Left colon (tissue), 2 donors: ENCODE results near the gene CFAP57. TPM values are rescaled to one million over a fixed set of nuclear protein-coding genes. Genes with fewer than 3 reads are reported as not detected.

Experiments
- ATAC-seq: fragments of 200-7000 bp; cut with Tn5 transposase; one replicate; pipeline ENCODE4 v1.9.1; 2020; ENCODE audit warnings: mild to moderate bottlenecking, moderate library complexity
- DNase-seq, 2 donors: peaks; one replicate each; pipeline ENCODE4 v3.0.0-alpha.2; 2020
- intact Hi-C, 2 donors: fragments of 100-400 bp; cut with DNase I in 1 of 2; cut with micrococcal nuclease in 1 of 2; formaldehyde crosslinking; loops; one replicate each; pipeline versions ENCODE4 v1.11.2 to v1.14.0; 2022; cut with DNase I, micrococcal nuclease
- total RNA-seq, 2 donors: library from RNA; stranded (reverse); fragmentation: NEBNext Ultra II Directional; extraction: Animal tissue kit (Norgen Biotek cat#: 25700); gene quantifications; one replicate each; pipeline ENCODE4 v1.2.1, GENCODE V29; 2021
- donor health status: DM: no; HTN: no; CAD: no.
- donor health status: DM: yes; HTN: yes; CAD: no.

Gene CFAP57
- total RNA-seq, 2 donors from 2014 or later, result not detected

GRCh38 chr1:43285269-43285990 is 113.3 kb downstream of the CFAP57 start, which contains the start of gene C1orf210:
C1orf210 (minus strand) TSS chr1:43285581; CDS start chr1:43283270, 2,311 bp downstream.
- DNase-seq (peak; percentile 94), ATAC-seq (peak; percentile 85)
- intact Hi-C loops, result no loop called here

GRCh38 chr1:43286115-43286514 is 114.0 kb downstream of the CFAP57 start:
- ATAC-seq (peak; percentile 27), DNase-seq (peak in 1 of 2 donors; percentile 42)
- intact Hi-C loops, result no loop called here

GRCh38 chr1:43286533-43286932 is 114.4 kb downstream of the CFAP57 start:
- DNase-seq, result peak in 1 of 2 donors; percentile 17
- ATAC-seq, result no peak
- intact Hi-C loops, result no loop called here

- intact Hi-C loops, result no loop called here
- no peak for ATAC-seq
- DNase-seq, result peak in 1 of 2 donors; percentile 23
Measured at GRCh38 chr1:43288058-43288784, 116.1 kb downstream of the CFAP57 start.

GRCh38 chr1:43288785-43289706 is 116.9 kb downstream of the CFAP57 start:
- intact Hi-C loops, result no loop called here
- no peak for ATAC-seq
- DNase-seq, result no peak

- intact Hi-C loops, result no loop called here
- DNase-seq, result no peak
- no peak for ATAC-seq
Measured at GRCh38 chr1:43292216-43292615, 120.1 kb downstream of the CFAP57 start.

- DNase-seq (no peak), ATAC-seq (no peak)
- intact Hi-C loops, result no loop called here
Measured at GRCh38 chr1:43292679-43293078, 120.5 kb downstream of the CFAP57 start.

GRCh38 chr1:43293176-43293575 is 121.0 kb downstream of the CFAP57 start:
- no peak for ATAC-seq
- intact Hi-C loops, result no loop called here
- no peak for DNase-seq

- ATAC-seq (peak; percentile 79), DNase-seq (peak; percentile 74 to 79)
- intact Hi-C loops, result no loop called here
Measured at GRCh38 chr1:43293896-43294760, 122.0 kb downstream of the CFAP57 start.

GRCh38 chr1:43294761-43295160 is 122.6 kb downstream of the CFAP57 start:
- ATAC-seq, result no peak
- intact Hi-C loops, result no loop called here
- DNase-seq, result no peak

- no peak for DNase-seq
- intact Hi-C loops, result no loop called here
- no peak for ATAC-seq
Measured at GRCh38 chr1:43296207-43296606, 124.1 kb downstream of the CFAP57 start.

GRCh38 chr1:43298055-43298454 is 125.9 kb downstream of the CFAP57 start:
- ATAC-seq (no peak), DNase-seq (no peak)
- intact Hi-C loops, result no loop called here

- DNase-seq, result no peak
- intact Hi-C loops, result no loop called here
- ATAC-seq, result no peak
Measured at GRCh38 chr1:43299101-43299500, 127.0 kb downstream of the CFAP57 start.

GRCh38 chr1:43300378-43301094 is 128.4 kb downstream of the CFAP57 start, which contains the start of gene TIE1:
TIE1 (plus strand) TSS chr1:43300982; CDS start chr1:43301072, 90 bp downstream.
- intact Hi-C loops, result no loop called here
- ATAC-seq (no peak), DNase-seq (no peak)

GRCh38 chr1:43302201-43302600 is 130.1 kb downstream of the CFAP57 start:
- ATAC-seq, result no peak
- intact Hi-C loops, result no loop called here

GRCh38 chr1:43302721-43303470 is 130.8 kb downstream of the CFAP57 start:
- peak; percentile 91 for ATAC-seq
- intact Hi-C loops, result no loop called here
- DNase-seq, result peak; percentile 66 to 69

More at GRCh38 chr1:43302201-43302600, 130.1 kb downstream of the CFAP57 start:
- no peak for DNase-seq
